Prostate gland (tissue), 2 donors: Measurements from ENCODE around the gene SPATA3.

Experiments
- POLR2A ChIP-seq: fragments of 450-650 bp; IDR thresholded peaks from one replicate; pipeline ENCODE4 v1.6.1; 2016; ENCODE audit warnings: antibody characterized with exemption, mild to moderate bottlenecking
- TF ChIP-seq, protein P1 (sequence below), 4 experiments: fragments of 200-600 bp in 2 of 4; fragments of 450-650 bp in 2 of 4; sonication (generic) in 2 of 4; IDR thresholded peaks; 1 replicate in 3 of 4; 2 replicates in 1 of 4; pipeline ENCODE4 v1.5.1; 2016 to 2019; ENCODE audit warnings: antibody characterized with exemption in 4 of 4, mild to moderate bottlenecking in 2 of 4, moderate library complexity in 2 of 4

DNA sequence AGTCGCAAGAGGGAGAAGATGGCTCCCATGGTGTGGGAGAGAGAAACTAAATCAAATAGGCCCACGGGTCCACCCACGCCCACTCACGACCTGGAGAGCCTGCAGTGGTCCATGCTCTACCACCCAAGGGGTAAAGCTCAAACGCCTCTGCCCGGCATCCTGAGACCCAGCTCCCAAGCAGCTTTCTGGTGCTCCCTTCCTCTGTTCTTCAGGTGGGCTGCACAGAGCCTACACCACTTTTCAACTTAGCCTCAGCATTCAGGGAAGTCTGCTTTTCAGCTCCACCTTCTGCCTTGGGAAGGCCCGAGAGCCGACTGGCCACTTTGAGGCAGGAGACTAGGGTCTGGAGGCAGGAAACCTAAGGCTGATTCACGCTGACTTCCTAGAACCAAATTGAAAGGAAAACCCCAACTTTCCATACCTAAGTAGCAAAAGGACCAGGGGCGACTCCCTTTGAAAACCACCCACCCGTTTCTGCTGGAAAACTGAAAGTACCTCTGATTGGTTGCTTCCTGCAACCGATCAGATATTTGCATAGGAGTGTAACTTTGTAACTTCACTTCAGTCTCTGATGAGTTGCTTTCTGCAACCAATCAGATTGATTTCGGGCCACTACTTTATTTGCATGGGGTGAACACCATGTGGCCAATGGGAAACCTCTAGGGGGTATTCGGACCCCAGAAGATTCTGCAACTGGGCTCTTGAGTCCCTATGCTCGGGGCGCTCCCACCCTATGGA is 26.8 kb upstream of the SPATA3 start:
- no peak for TF ChIP-seq POLR2A
- TF ChIP-seq, protein P1, sequence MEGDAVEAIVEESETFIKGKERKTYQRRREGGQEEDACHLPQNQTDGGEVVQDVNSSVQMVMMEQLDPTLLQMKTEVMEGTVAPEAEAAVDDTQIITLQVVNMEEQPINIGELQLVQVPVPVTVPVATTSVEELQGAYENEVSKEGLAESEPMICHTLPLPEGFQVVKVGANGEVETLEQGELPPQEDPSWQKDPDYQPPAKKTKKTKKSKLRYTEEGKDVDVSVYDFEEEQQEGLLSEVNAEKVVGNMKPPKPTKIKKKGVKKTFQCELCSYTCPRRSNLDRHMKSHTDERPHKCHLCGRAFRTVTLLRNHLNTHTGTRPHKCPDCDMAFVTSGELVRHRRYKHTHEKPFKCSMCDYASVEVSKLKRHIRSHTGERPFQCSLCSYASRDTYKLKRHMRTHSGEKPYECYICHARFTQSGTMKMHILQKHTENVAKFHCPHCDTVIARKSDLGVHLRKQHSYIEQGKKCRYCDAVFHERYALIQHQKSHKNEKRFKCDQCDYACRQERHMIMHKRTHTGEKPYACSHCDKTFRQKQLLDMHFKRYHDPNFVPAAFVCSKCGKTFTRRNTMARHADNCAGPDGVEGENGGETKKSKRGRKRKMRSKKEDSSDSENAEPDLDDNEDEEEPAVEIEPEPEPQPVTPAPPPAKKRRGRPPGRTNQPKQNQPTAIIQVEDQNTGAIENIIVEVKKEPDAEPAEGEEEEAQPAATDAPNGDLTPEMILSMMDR (IDR thresholded peaks at IDR 0.05): no peak
